GM19239 (cell line): Measurements from ENCODE around the gene EGFL8.
"Not testable (repeated sequence)": the region's sequence is repeated elsewhere in the genome, so short reads cannot be mapped to it uniquely, and the experiment has no call there.

ENCODE experiments used
- DNase-seq: peaks from one replicate; pipeline ENCODE4 v3.0.0; 2011; ENCODE audit warnings: low spot score; ENCODE audit not compliant: insufficient read length
- FAIRE-seq: peaks from 2 replicates; lab custom pipeline; 2011; peaks lifted over from hg19 to GRCh38; lab: Jason Lieb, UNC

EGFL8 gene

GRCh38 chr6:32144238-32144637, 20.2 kb upstream of the EGFL8 start:
- not testable (repeated sequence) for FAIRE-seq, DNase-seq

- no peak for FAIRE-seq
These were observed 18.1 kb upstream of the EGFL8 start for GRCh38 chr6:32146287-32146686.

GRCh38 chr6:32146687-32147086, 17.7 kb upstream of the EGFL8 start:
- no peak for FAIRE-seq
- no peak for DNase-seq

More at GRCh38 chr6:32146287-32146686, 18.1 kb upstream of the EGFL8 start:
- no peak for DNase-seq

- FAIRE-seq, result no peak
- DNase-seq, result no peak
These were observed 16.8 kb upstream of the EGFL8 start for GRCh38 chr6:32147401-32148132.

- no peak for FAIRE-seq
- DNase-seq, result no peak
These were observed 15.9 kb upstream of the EGFL8 start for GRCh38 chr6:32148289-32149091.

- FAIRE-seq, result no peak
- no peak for DNase-seq
These were observed 15.2 kb upstream of the EGFL8 start for GRCh38 chr6:32149092-32149755.

- no peak for FAIRE-seq
- DNase-seq, result no peak
These were observed 14.2 kb upstream of the EGFL8 start for GRCh38 chr6:32149932-32150870.

- DNase-seq (no peak), FAIRE-seq (no peak)
These were observed 13.1 kb upstream of the EGFL8 start for GRCh38 chr6:32151181-32151862.

GRCh38 chr6:32151863-32152768, 12.3 kb upstream of the EGFL8 start, which contains the start of gene PRRT1:
Gene PRRT1 (minus strand): TSS chr6:32151939. CDS start chr6:32151827, 112 bp downstream.
- FAIRE-seq (no peak), DNase-seq (no peak)

- FAIRE-seq (no peak), DNase-seq (no peak)
These were observed 11.4 kb upstream of the EGFL8 start for GRCh38 chr6:32152769-32153563.

- DNase-seq (peak; percentile 62), FAIRE-seq (peak; percentile 26)
These were observed 10.6 kb upstream of the EGFL8 start, which contains the start of gene PPT2 for GRCh38 chr6:32153564-32154513. Gene PPT2 (plus strand): TSS chr6:32154141. CDS start chr6:32154595, 454 bp downstream.

- FAIRE-seq (peak; percentile 82), DNase-seq (peak; percentile 88)
These were observed 9.8 kb upstream of the EGFL8 start for GRCh38 chr6:32154514-32155161.

- no peak for FAIRE-seq
- DNase-seq, result no peak
These were observed 7.5 kb upstream of the EGFL8 start for GRCh38 chr6:32156891-32157290.

- no peak for DNase-seq
- no peak for FAIRE-seq
These were observed 6.3 kb upstream of the EGFL8 start for GRCh38 chr6:32158052-32158451.

- FAIRE-seq, result no peak
- DNase-seq, result no peak
These were observed 686 bp upstream of the EGFL8 start for GRCh38 chr6:32163559-32164258.
